CD14-positive monocyte (primary cell): ENCODE measurements around the gene ZNF740. TPM values are rescaled to one million over a fixed set of nuclear protein-coding genes. Genes with fewer than 3 reads are reported as not detected.

Source experiments
- DNase-seq, 3 donors: peaks; one replicate each; pipeline ENCODE4 v3.0.0-alpha.2; 2011 to 2022
- H2AFZ ChIP-seq: 2 replicates; pipeline ENCODE4 v1.6.0; 2012; ENCODE audit warnings: mild to moderate bottlenecking, low read depth, low read length, inconsistent platforms; ENCODE audit not compliant: insufficient read depth, poor library complexity, severe bottlenecking
- H3K27ac ChIP-seq, 2 donors: 1 replicate in 1 of 2; 2 replicates in 1 of 2; pipeline ENCODE4 v1.5.1; 2012 to 2013; ENCODE audit warnings: low read length in 2 of 2, control low read depth in 1 of 2, inconsistent platforms in 1 of 2, low read depth in 1 of 2, mild to moderate bottlenecking in 1 of 2
- H3K27me3 ChIP-seq, 2 donors: one replicate each; pipeline versions ENCODE4 v1.6.0 to v1.6.1; 2011 to 2013; ENCODE audit warnings: low read length in 2 of 2; ENCODE audit not compliant: control insufficient read depth in 2 of 2, insufficient read depth in 2 of 2
- H3K36me3 ChIP-seq, 2 donors: replicated peaks in 1 of 2; 1 replicate in 1 of 2; 2 replicates in 1 of 2; pipeline versions ENCODE4 v1.5.1 to v1.6.1; 2012 to 2013; ENCODE audit warnings: low read length in 2 of 2, control low read depth in 1 of 2, inconsistent platforms in 1 of 2, mild to moderate bottlenecking in 1 of 2; ENCODE audit not compliant: insufficient read depth in 2 of 2, control insufficient read depth in 1 of 2
- H3K4me1 ChIP-seq, 2 donors: 1 replicate in 1 of 2; 2 replicates in 1 of 2; pipeline versions ENCODE4 v1.5.1 to v1.6.1; 2012 to 2013; ENCODE audit warnings: low read length in 2 of 2, control low read depth in 1 of 2, inconsistent platforms in 1 of 2, mild to moderate bottlenecking in 1 of 2, moderate library complexity in 1 of 2; ENCODE audit not compliant: insufficient read depth in 2 of 2, control insufficient read depth in 1 of 2
- H3K4me2 ChIP-seq: replicated peaks from 2 replicates; pipeline ENCODE3; 2012; ENCODE audit warnings: low read length, moderate library complexity, mild to moderate bottlenecking; ENCODE audit not compliant: poor library complexity, severe bottlenecking; ENCODE audit errors: extremely low read depth
- H3K4me3 ChIP-seq, 3 experiments: fragments of 200-600 bp in 1 of 3; sonication (generic) in 1 of 3; replicated peaks in 1 of 3; 1 replicate in 2 of 3; 2 replicates in 1 of 3; pipeline ENCODE4 v1.5.1; 2011 to 2013; ENCODE audit warnings: low read length in 3 of 3, mild to moderate bottlenecking in 3 of 3, control low read depth in 2 of 3, low read depth in 2 of 3, inconsistent platforms in 1 of 3, moderate library complexity in 1 of 3
- H3K79me2 ChIP-seq: 2 replicates; pipeline ENCODE4 v1.6.0; 2012; ENCODE audit warnings: mild to moderate bottlenecking, control low read depth, inconsistent platforms, low read length, moderate library complexity; ENCODE audit not compliant: insufficient read depth
- H3K9ac ChIP-seq: 2 replicates; pipeline ENCODE4 v1.6.0; 2017; ENCODE audit warnings: low read length, mild to moderate bottlenecking; ENCODE audit not compliant: insufficient read depth, poor library complexity, severe bottlenecking
- H3K9me3 ChIP-seq, 2 donors: replicated peaks in 1 of 2; 1 replicate in 1 of 2; 2 replicates in 1 of 2; pipeline versions ENCODE4 v1.5.1 to v1.6.1; 2012 to 2013; ENCODE audit warnings: low read length in 2 of 2, control low read depth in 1 of 2; ENCODE audit not compliant: control insufficient read depth in 1 of 2, insufficient read depth in 1 of 2
- H4K20me1 ChIP-seq: 2 replicates; pipeline ENCODE4 v1.6.0; 2012; ENCODE audit warnings: mild to moderate bottlenecking, low read length, control low read depth, moderate library complexity; ENCODE audit not compliant: insufficient read depth
- H3K27ac Mint-ChIP-seq, 7 donors: one replicate each; pipeline ENCODE4 v1.8.0; 2020; ENCODE audit warnings: mild to moderate bottlenecking in 7 of 7, mixed read lengths in 7 of 7, moderate library complexity in 6 of 7, inconsistent platforms in 2 of 7
- H3K27me3 Mint-ChIP-seq, 3 donors: one replicate each; pipeline ENCODE4 v1.8.0; 2021 to 2022; ENCODE audit warnings: low read depth in 3 of 3, mild to moderate bottlenecking in 3 of 3, mixed read lengths in 3 of 3, moderate library complexity in 3 of 3, inconsistent platforms in 1 of 3
- H3K36me3 Mint-ChIP-seq, 2 donors: one replicate each; pipeline ENCODE4 v1.8.0; 2020; ENCODE audit warnings: mixed read lengths in 2 of 2, inconsistent platforms in 1 of 2, mild to moderate bottlenecking in 1 of 2
- H3K4me1 Mint-ChIP-seq: one replicate; pipeline ENCODE4 v1.8.0; 2020; ENCODE audit warnings: mild to moderate bottlenecking, mixed read lengths
- H3K4me3 Mint-ChIP-seq, 2 donors: one replicate each; pipeline ENCODE4 v1.8.0; 2020; ENCODE audit warnings: mild to moderate bottlenecking in 2 of 2, mixed read lengths in 2 of 2, moderate library complexity in 1 of 2
- H3K9me3 Mint-ChIP-seq, 7 donors: one replicate each; pipeline ENCODE4 v1.8.0; 2020 to 2022; ENCODE audit warnings: mixed read lengths in 7 of 7, mild to moderate bottlenecking in 6 of 7, moderate library complexity in 6 of 7, inconsistent platforms in 2 of 7
- CTCF ChIP-seq: fragments of 200-600 bp; IDR thresholded peaks from one replicate; pipeline ENCODE4 v1.8.0; 2022; ENCODE audit warnings: antibody characterized with exemption, mild to moderate bottlenecking
- WGBS: methylation state at CpG from one replicate; pipeline ENCODE4 v1.1.5; 2013; ENCODE audit warnings: missing lambda C conversion rate; ENCODE audit not compliant: insufficient coverage; 5-methylcytosine and 5-hydroxymethylcytosine counted together
- intact Hi-C, 2 donors: fragments of 100-400 bp; cut with micrococcal nuclease; formaldehyde crosslinking; loops; one replicate each; pipeline versions ENCODE4 v1.15.0 to v1.15.1; 2023
- polyA plus RNA-seq, 3 donors: library from polyadenylated mRNA; depleted of rRNA in 1 of 3; unstranded in 2 of 3; stranded (reverse) in 1 of 3; fragments of 300-500 nt in 2 of 3; fragments of >200 nt in 1 of 3; fragmentation: Illumina TruSeq in 2 of 3; gene quantifications; 1 replicate in 2 of 3; 2 replicates in 1 of 3; pipeline ENCODE4 v1.2.3, GENCODE V29; 2012 to 2021

ZNF740 gene
- polyA plus RNA-seq, 3 donors: 0.74 to 15.4 (median 1.3) TPM

- Histone ChIP-seq H3K4me1 (peaks cover 69 to 85% of the 10 kb centered on the region in 2 donors), H3K4me3 (peak overlapping the region; percentile 68 to 97 (median 84)), H3K9me3 (peaks cover 0 to 7% of the 10 kb centered on the region in 2 donors), H3K9ac (peak overlapping the region; percentile 85), H2AFZ (peak overlapping the region; percentile 73), H3K4me2 (peak overlapping the region; percentile 100), H3K27me3 (no peaks in the 10 kb centered on the region), H3K79me2 (peaks cover 21% of the 10 kb centered on the region), H3K27ac (peak overlapping the region; percentile 98 to 99), H3K36me3 (no peaks in the 10 kb centered on the region), H4K20me1 (no peaks in the 10 kb centered on the region)
- intact Hi-C loops: loop anchor here in 1 of 2 donors (2.0 to 5.0 kb wide), 2 partner anchors 47 to 78 kb away; partner anchors contain the start of genes ESPL1 and MYG1
- peak; percentile 89 to 94 (median 93) for DNase-seq
- peaks cover 75% of the 10 kb centered on the region for H3K4me1 Mint-ChIP-seq
- H3K27ac Mint-ChIP-seq: peak overlapping the region; percentile 97 to 100 (median 99)
- TF ChIP-seq CTCF: no peak
- H3K4me3 Mint-ChIP-seq: peak overlapping the region; percentile 91 to 94
- WGBS: 0% methylated on average over 29 of the region's 42 CpGs
- peaks cover 3 to 18% (median 9%) of the 10 kb centered on the region in 3 donors for H3K27me3 Mint-ChIP-seq
- H3K9me3 Mint-ChIP-seq: peaks cover 5 to 9% (median 6%) of the 10 kb centered on the region in 7 donors
- peaks cover 11 to 12% of the 10 kb centered on the region in 2 donors for H3K36me3 Mint-ChIP-seq
These were observed 40.2 kb downstream of the ZNF740 start for GRCh38 chr12:53220694-53221202.

GRCh38 chr12:53221203-53222080 lies 40.9 kb downstream of the ZNF740 start:
- Mint-ChIP-seq H3K27ac (peak overlapping the region; percentile 97 to 100 (median 99)), H3K9me3 (peaks cover 5 to 7% (median 6%) of the 10 kb centered on the region in 7 donors), H3K4me1 (peaks cover 68% of the 10 kb centered on the region), H3K4me3 (peak overlapping the region; percentile 91 to 94), H3K36me3 (peaks cover 7 to 9% of the 10 kb centered on the region in 2 donors), H3K27me3 (peaks cover 3 to 20% (median 9%) of the 10 kb centered on the region in 3 donors)
- Histone ChIP-seq H3K4me3 (peak overlapping the region; percentile 68 to 97 (median 71)), H3K4me2 (peak overlapping the region; percentile 100), H3K4me1 (peaks cover 62 to 78% of the 10 kb centered on the region in 2 donors), H3K79me2 (peaks cover 21% of the 10 kb centered on the region), H3K9ac (peak overlapping the region; percentile 85), H3K27ac (peak overlapping the region; percentile 98 to 99), H2AFZ (peak overlapping the region; percentile 44), H4K20me1 (no peaks in the 10 kb centered on the region), H3K9me3 (peaks cover 0 to 7% of the 10 kb centered on the region in 2 donors), H3K36me3 (no peaks in the 10 kb centered on the region), H3K27me3 (no peaks in the 10 kb centered on the region)
- intact Hi-C loops: loop anchor here in 1 of 2 donors (2.0 to 5.0 kb wide), 2 partner anchors 46 to 77 kb away; partner anchors contain the start of genes ESPL1 and MYG1
- 0% methylated on average over 43 of the region's 72 CpGs for WGBS
- TF ChIP-seq CTCF: peak; percentile 17
- DNase-seq: peak; percentile 66 to 83 (median 70)
